ENCODE data around the gene TBC1D21. TPM values are rescaled to one million over a fixed set of nuclear protein-coding genes. Genes with fewer than 3 reads are reported as not detected.

Gene TBC1D21
- total and polyA plus RNA-seq, 10 of the 15 experiments (the other 5 are each of a cell fraction or from before 2014, with no cell fraction given): not detected

GRCh38 chr15:73936588-73937290, 63.4 kb downstream of the TBC1D21 start (continued):
- TF ChIP-seq E2F4 (IDR thresholded peaks at IDR 0.05; ENCODE audit: low read depth, low read length) (no peak), SMC3 (IDR thresholded peaks at IDR 0.05; ENCODE audit: borderline replicate concordance, low read length) (no peak), BCL3 (IDR thresholded peaks at IDR 0.05; ENCODE audit: borderline replicate concordance, insufficient read depth, low read depth, low read length, poor library complexity, severe bottlenecking) (no peak), SREBF1 (IDR thresholded peaks at IDR 0.05; ENCODE audit: low read length) (no peak)

GRCh38 chr15:73937296-73937695, 63.9 kb downstream of the TBC1D21 start:
- Histone ChIP-seq H3K27me3 (replicated peaks in 1 of 2; ENCODE audit: control insufficient read depth in 2 of 2, insufficient read depth in 2 of 2, low read length in 1 of 2) (peaks cover 3 to 6% of the 10 kb centered on the region in 2 experiments; a peak in 2 of 4 replicates), H3K9me3 (replicated peaks; ENCODE audit: control insufficient read depth, insufficient read depth, low read length) (no peaks in the 10 kb centered on the region), H4K20me1 (ENCODE audit: control insufficient read depth, insufficient read depth) (no peaks in the 10 kb centered on the region), H2AFZ (ENCODE audit: control insufficient read depth, low read depth, low read length) (no peak overlapping the region), H3K4me2 (ENCODE audit: control insufficient read depth, insufficient read depth) (no peak overlapping the region), H3K4me1 (ENCODE audit: control insufficient read depth, insufficient read depth, low read length) (no peaks in the 10 kb centered on the region), H3K4me3 (no peak overlapping the region), H3K9ac (ENCODE audit: control insufficient read depth, insufficient read depth, low read length) (no peak overlapping the region), H3K36me3 (ENCODE audit: control insufficient read depth in 2 of 2, insufficient read depth in 2 of 2, low read length in 1 of 2) (no peaks in the 10 kb centered on the region), H3K79me2 (ENCODE audit: control insufficient read depth, insufficient read depth, low read length) (no peaks in the 10 kb centered on the region), H3K27ac (ENCODE audit: control insufficient read depth, insufficient read depth) (no peak overlapping the region)
- ATAC-seq (no peak), DNase-seq (ENCODE audit: low read depth, low spot score) (no peak), FAIRE-seq (no peak)
- POLR2A ChIA-PET: no interaction called here
- SMC1A ChIA-PET (ENCODE audit: uncharacterized antibody, unreplicated experiment): no interaction called here
- WGBS (ENCODE audit: insufficient coverage, insufficient replicate concordance, low lambda C conversion rate, missing lambda C conversion rate): 23% methylated on average over 10 of the region's 10 CpGs
- CTCF ChIA-PET: no interaction called here
- RAD21 ChIA-PET (ENCODE audit: unreplicated experiment): no interaction called here
- in situ Hi-C loops (cut with MboI): no loop called here
- BruUV-seq (replicated peaks): no TSS peak
- intact Hi-C loops (cut with micrococcal nuclease; ENCODE audit: unreplicated experiment): no loop called here
- TF ChIP-seq STAT1 (conservative IDR thresholded peaks at IDR 0.05) (no peak), ATF7 (IDR thresholded peaks at IDR 0.05; ENCODE audit: low read depth) (no peak), POLR2AphosphoS2 (IDR thresholded peaks at IDR 0.05; ENCODE audit: low read depth, low read length) (no peak), SIX5 (IDR thresholded peaks at IDR 0.05; ENCODE audit: low read depth, low read length, severe bottlenecking) (no peak), ZBTB11 (CRISPR knock-in tag; IDR thresholded peaks at IDR 0.05) (no peak), ATF3 (IDR thresholded peaks at IDR 0.05; ENCODE audit: borderline replicate concordance, extremely low read depth, low read depth, low read length) (no peak), FOXM1 (IDR thresholded peaks at IDR 0.05; ENCODE audit: low read depth, low read length) (no peak), WRNIP1 (IDR thresholded peaks at IDR 0.05; ENCODE audit: borderline replicate concordance, low read depth, low read length) (no peak), RB1 (IDR thresholded peaks at IDR 0.05; ENCODE audit: borderline replicate concordance) (no peak), CBX5 (IDR thresholded peaks at IDR 0.05; ENCODE audit: low read depth) (no peak), HDAC2 (IDR thresholded peaks at IDR 0.05) (no peak)
